HEK293 (cell line): ENCODE data around the gene USP36.

Experiments
- CTCF ChIA-PET: fragments of 350-600 bp; formaldehyde crosslinking; extraction: SDS; loops from one replicate; lab custom pipeline; 2021; ENCODE audit warnings: antibody characterized with exemption; lab: Yijun Ruan, JAX
- POLR2A ChIA-PET: fragments of 300-600 bp; formaldehyde crosslinking; extraction: SDS; loops from one replicate; lab custom pipeline; 2020; ENCODE audit warnings: antibody characterized with exemption, inconsistent platforms; lab: Yijun Ruan, JAX
- H3K27ac ChIP-seq: fragments of 200-500 bp; sonication (Bioruptor generic); 2 replicates; pipeline ENCODE4 v1.5.1; 2014; ENCODE audit warnings: low read depth, low read length, control low read depth, inconsistent platforms; ENCODE audit errors: extremely low read depth
- H3K36me3 ChIP-seq, 2 experiments: fragments of 200-500 bp in 1 of 2; sonication (Bioruptor generic) in 1 of 2; 1 replicate in 1 of 2; 2 replicates in 1 of 2; pipeline ENCODE4 v1.5.1; 2014 to 2017; ENCODE audit warnings: inconsistent platforms in 2 of 2, low read length in 2 of 2; ENCODE audit not compliant: control insufficient read depth in 2 of 2, insufficient read depth in 1 of 2
- H3K4me1 ChIP-seq: fragments of 200-500 bp; sonication (Bioruptor generic); 2 replicates; pipeline ENCODE4 v1.5.1; 2014; ENCODE audit warnings: mild to moderate bottlenecking, low read length, inconsistent platforms; ENCODE audit not compliant: control insufficient read depth, insufficient read depth
- H3K4me3 ChIP-seq: 2 replicates; pipeline ENCODE4 v1.5.1; 2011; ENCODE audit warnings: low read depth, mild to moderate bottlenecking, control low read depth, low read length, moderate library complexity
- H3K9me3 ChIP-seq: fragments of 200-500 bp; sonication (Bioruptor generic); 2 replicates; pipeline ENCODE4 v1.5.1; 2014; ENCODE audit warnings: low read depth, low read length, inconsistent platforms; ENCODE audit not compliant: control insufficient read depth, insufficient read depth
- KLF1 ChIP-seq: fragments of 450-650 bp; formaldehyde crosslinking; IDR thresholded peaks from 2 replicates; pipeline ENCODE4 v1.5.1; 2016; ENCODE audit warnings: missing biosample characterization, missing genetic modification characterization
- KLF16 ChIP-seq: fragments of 450-650 bp; formaldehyde crosslinking; IDR thresholded peaks from 2 replicates; pipeline ENCODE4 v1.5.1; 2017; ENCODE audit warnings: missing biosample characterization, missing genetic modification characterization
- PRDM1 ChIP-seq: fragments of 450-650 bp; formaldehyde crosslinking; IDR thresholded peaks from 2 replicates; pipeline ENCODE4; 2016; ENCODE audit warnings: missing biosample characterization, missing genetic modification characterization
- SCRT1 ChIP-seq: fragments of 450-650 bp; formaldehyde crosslinking; IDR thresholded peaks from 2 replicates; pipeline ENCODE4 v1.5.1; 2016; ENCODE audit warnings: missing biosample characterization, missing genetic modification characterization, borderline replicate concordance
- SCRT2 ChIP-seq: fragments of 450-650 bp; formaldehyde crosslinking; IDR thresholded peaks from 2 replicates; pipeline ENCODE4 v1.5.1; 2016; ENCODE audit warnings: missing biosample characterization, missing genetic modification characterization
- ZBTB17 ChIP-seq: fragments of 450-650 bp; formaldehyde crosslinking; IDR thresholded peaks from 2 replicates; pipeline ENCODE4 v1.5.1; 2016; ENCODE audit warnings: missing biosample characterization, missing genetic modification characterization
- ZFHX2 ChIP-seq: fragments of 450-650 bp; formaldehyde crosslinking; conservative IDR thresholded peaks from 2 replicates; pipeline ENCODE4 v1.5.1; 2016; ENCODE audit warnings: missing biosample characterization, missing genetic modification characterization
- ZFP37 ChIP-seq: fragments of 450-650 bp; formaldehyde crosslinking; IDR thresholded peaks from 2 replicates; pipeline ENCODE4 v1.5.1; 2016; ENCODE audit warnings: missing biosample characterization, missing genetic modification characterization
- ZNF473 ChIP-seq: fragments of 450-650 bp; formaldehyde crosslinking; IDR thresholded peaks from 2 replicates; pipeline ENCODE4 v1.5.1; 2017; ENCODE audit warnings: missing biosample characterization, missing genetic modification characterization
- ZNF501 ChIP-seq: fragments of 450-650 bp; formaldehyde crosslinking; IDR thresholded peaks from 2 replicates; pipeline ENCODE4 v1.5.1; 2016; ENCODE audit warnings: missing biosample characterization, missing genetic modification characterization
- ZNF600 ChIP-seq: fragments of 450-650 bp; formaldehyde crosslinking; IDR thresholded peaks from 2 replicates; pipeline ENCODE4 v1.5.1; 2016; ENCODE audit warnings: missing biosample characterization, missing genetic modification characterization
- TF ChIP-seq, protein P1 (sequence below): fragments of 450-650 bp; formaldehyde crosslinking; IDR thresholded peaks from 2 replicates; pipeline ENCODE4 v1.5.1; 2016; ENCODE audit warnings: missing biosample characterization, missing genetic modification characterization
- TF ChIP-seq, protein P2 (sequence below): fragments of 450-650 bp; formaldehyde crosslinking; IDR thresholded peaks from 2 replicates; pipeline ENCODE4 v1.5.1; 2017; ENCODE audit warnings: missing biosample characterization, missing genetic modification characterization
- TF ChIP-seq, protein P3 (sequence below): fragments of 450-650 bp; formaldehyde crosslinking; IDR thresholded peaks from 2 replicates; pipeline ENCODE4 v1.5.1; 2016; ENCODE audit warnings: missing biosample characterization, missing genetic modification characterization
- TF ChIP-seq, protein P4 (sequence below): fragments of 450-650 bp; IDR thresholded peaks from 2 replicates; pipeline ENCODE4 v1.5.1; 2018; ENCODE audit warnings: missing biosample characterization, mild to moderate bottlenecking, missing genetic modification characterization

USP36 gene

DNA sequence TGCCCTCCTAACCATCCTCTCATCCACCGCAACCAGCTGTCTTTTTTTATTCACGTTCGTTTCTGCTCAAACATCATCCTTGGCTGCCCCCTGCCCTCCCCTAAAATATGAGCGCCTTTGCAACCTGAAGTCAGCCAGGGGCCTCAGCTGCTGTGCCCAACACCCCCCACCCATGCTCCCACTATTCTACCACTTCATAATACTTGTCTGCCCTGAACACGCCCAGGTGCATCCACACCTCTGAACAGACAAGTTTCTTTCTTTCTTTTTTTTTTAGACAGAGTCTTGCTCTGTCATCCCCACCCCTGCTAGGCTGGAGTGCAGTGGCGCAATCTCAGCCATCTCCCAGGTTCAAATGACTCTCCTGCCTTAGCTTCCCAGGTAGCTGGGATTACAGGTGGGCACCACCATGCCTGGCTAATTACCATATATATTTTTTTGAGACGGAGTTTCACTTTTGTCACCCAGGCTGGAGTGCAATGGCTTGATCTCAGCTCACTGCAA lies 35.5 kb upstream of the USP36 start:
- peaks cover 0 to 7% of the 10 kb centered on the region in 2 experiments; a peak in 2 of 3 replicates for H3K36me3 ChIP-seq
- TF ChIP-seq, protein P1, sequence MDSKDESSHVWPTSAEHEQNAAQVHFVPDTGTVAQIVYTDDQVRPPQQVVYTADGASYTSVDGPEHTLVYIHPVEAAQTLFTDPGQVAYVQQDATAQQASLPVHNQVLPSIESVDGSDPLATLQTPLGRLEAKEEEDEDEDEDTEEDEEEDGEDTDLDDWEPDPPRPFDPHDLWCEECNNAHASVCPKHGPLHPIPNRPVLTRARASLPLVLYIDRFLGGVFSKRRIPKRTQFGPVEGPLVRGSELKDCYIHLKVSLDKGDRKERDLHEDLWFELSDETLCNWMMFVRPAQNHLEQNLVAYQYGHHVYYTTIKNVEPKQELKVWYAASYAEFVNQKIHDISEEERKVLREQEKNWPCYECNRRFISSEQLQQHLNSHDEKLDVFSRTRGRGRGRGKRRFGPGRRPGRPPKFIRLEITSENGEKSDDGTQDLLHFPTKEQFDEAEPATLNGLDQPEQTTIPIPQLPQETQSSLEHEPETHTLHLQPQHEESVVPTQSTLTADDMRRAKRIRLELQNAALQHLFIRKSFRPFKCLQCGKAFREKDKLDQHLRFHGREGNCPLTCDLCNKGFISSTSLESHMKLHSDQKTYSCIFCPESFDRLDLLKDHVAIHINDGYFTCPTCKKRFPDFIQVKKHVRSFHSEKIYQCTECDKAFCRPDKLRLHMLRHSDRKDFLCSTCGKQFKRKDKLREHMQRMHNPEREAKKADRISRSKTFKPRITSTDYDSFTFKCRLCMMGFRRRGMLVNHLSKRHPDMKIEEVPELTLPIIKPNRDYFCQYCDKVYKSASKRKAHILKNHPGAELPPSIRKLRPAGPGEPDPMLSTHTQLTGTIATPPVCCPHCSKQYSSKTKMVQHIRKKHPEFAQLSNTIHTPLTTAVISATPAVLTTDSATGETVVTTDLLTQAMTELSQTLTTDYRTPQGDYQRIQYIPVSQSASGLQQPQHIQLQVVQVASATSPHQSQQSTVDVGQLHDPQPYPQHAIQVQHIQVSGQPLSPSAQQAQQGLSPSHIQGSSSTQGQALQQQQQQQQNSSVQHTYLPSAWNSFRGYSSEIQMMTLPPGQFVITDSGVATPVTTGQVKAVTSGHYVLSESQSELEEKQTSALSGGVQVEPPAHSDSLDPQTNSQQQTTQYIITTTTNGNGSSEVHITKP (tag by site-specific recombination) = peak; percentile 79
- TF ChIP-seq SCRT2 (tag by site-specific recombination) = 0 out of 2 replicates have a peak, but pooled peaks have one; percentile 21
- TF ChIP-seq, protein P2, sequence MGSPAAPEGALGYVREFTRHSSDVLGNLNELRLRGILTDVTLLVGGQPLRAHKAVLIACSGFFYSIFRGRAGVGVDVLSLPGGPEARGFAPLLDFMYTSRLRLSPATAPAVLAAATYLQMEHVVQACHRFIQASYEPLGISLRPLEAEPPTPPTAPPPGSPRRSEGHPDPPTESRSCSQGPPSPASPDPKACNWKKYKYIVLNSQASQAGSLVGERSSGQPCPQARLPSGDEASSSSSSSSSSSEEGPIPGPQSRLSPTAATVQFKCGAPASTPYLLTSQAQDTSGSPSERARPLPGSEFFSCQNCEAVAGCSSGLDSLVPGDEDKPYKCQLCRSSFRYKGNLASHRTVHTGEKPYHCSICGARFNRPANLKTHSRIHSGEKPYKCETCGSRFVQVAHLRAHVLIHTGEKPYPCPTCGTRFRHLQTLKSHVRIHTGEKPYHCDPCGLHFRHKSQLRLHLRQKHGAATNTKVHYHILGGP (tag by site-specific recombination) = no peak
- H3K4me1 ChIP-seq = peaks cover 14% of the 10 kb centered on the region
- ChIA-PET CTCF (interaction anchor here (0.6 to 4.7 kb wide), 6 partner anchors 10 to 516 kb away, joined by 3 to 41 read pairs (median 3); no protein-coding TSS in a partner anchor), POLR2A (interaction anchor here (0.6 kb wide), 1 partner anchor 22 kb away, joined by 3 read pairs; no protein-coding TSS in a partner anchor)
- no peaks in the 10 kb centered on the region for H3K9me3 ChIP-seq
- H3K4me3 ChIP-seq = no peak overlapping the region
- H3K27ac ChIP-seq = no peak overlapping the region

DNA sequence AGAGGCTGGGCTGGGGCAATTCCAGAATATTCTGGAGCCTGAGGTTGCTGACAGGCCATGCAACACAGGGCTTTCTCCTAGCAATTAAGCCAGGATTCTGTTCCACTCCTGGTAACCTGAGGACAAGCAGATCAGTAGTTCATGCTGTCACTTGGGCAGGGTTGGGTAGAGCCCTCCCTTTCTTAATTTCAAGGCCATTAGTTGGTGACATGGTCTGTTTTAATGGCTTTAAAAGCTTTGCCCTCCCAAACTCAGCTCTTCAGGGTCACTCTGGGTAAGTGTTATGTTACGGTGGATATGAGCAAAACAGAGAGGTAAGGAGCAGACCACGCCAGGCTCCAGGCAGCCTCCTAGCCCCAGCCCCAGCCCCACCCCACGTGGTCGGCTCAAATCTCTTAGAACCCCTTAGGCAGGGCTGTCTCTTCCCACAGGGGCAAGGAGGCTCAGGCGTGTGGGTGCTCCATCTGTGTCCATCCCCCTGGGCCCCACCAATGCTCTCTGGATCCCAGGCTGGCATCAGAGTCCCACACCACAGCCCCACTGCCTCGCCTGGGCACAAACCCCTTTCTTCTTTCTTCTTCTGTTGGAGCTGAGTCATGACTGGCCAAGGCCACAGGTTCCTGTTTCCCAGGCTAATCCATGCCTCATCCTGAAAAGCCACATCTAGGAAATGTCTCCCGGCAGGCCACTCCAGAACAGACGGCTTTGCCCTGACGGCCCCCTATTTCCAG lies 34.9 kb upstream of the USP36 start:
- Histone ChIP-seq H3K36me3 (peaks cover 0 to 12% of the 10 kb centered on the region in 2 experiments; a peak in 2 of 3 replicates), H3K27ac (no peak overlapping the region), H3K4me3 (no peak overlapping the region), H3K4me1 (peaks cover 14% of the 10 kb centered on the region), H3K9me3 (no peaks in the 10 kb centered on the region)
- TF ChIP-seq SCRT1 (tag by site-specific recombination) = peak; percentile 76; the same call in 1 of the 2 replicates
- TF ChIP-seq PRDM1 (tag by site-specific recombination) = no peak
- 0 out of 2 replicates have a peak, but pooled peaks have one; percentile 17 for TF ChIP-seq ZFHX2 (tag by site-specific recombination)
- peak; percentile 94 for TF ChIP-seq SCRT2 (tag by site-specific recombination)
- peak; percentile 69 for TF ChIP-seq ZNF600 (tag by site-specific recombination)
- TF ChIP-seq, protein P3, sequence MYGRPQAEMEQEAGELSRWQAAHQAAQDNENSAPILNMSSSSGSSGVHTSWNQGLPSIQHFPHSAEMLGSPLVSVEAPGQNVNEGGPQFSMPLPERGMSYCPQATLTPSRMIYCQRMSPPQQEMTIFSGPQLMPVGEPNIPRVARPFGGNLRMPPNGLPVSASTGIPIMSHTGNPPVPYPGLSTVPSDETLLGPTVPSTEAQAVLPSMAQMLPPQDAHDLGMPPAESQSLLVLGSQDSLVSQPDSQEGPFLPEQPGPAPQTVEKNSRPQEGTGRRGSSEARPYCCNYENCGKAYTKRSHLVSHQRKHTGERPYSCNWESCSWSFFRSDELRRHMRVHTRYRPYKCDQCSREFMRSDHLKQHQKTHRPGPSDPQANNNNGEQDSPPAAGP (tag by site-specific recombination) = 0 out of 2 replicates have a peak, but pooled peaks have one; percentile 31
- peak; percentile 81 for TF ChIP-seq KLF1 (tag by site-specific recombination)
- TF ChIP-seq ZFP37 (tag by site-specific recombination) = no peak
- no peak for TF ChIP-seq ZBTB17
- no peak for TF ChIP-seq ZNF473 (tag by site-specific recombination)
- TF ChIP-seq KLF16 (tag by site-specific recombination) = no peak
- no peak for TF ChIP-seq ZNF501 (tag by site-specific recombination)
- TF ChIP-seq, protein P2 (tag by site-specific recombination) = peak; percentile 62
- TF ChIP-seq, protein P4, sequence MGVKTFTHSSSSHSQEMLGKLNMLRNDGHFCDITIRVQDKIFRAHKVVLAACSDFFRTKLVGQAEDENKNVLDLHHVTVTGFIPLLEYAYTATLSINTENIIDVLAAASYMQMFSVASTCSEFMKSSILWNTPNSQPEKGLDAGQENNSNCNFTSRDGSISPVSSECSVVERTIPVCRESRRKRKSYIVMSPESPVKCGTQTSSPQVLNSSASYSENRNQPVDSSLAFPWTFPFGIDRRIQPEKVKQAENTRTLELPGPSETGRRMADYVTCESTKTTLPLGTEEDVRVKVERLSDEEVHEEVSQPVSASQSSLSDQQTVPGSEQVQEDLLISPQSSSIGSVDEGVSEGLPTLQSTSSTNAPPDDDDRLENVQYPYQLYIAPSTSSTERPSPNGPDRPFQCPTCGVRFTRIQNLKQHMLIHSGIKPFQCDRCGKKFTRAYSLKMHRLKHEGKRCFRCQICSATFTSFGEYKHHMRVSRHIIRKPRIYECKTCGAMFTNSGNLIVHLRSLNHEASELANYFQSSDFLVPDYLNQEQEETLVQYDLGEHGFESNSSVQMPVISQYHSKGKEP (tag by site-specific recombination) = no peak
- ChIA-PET CTCF (interaction anchor here (0.6 to 4.7 kb wide), 5 partner anchors 9 to 517 kb away, joined by 3 to 41 read pairs (median 3); no protein-coding TSS in a partner anchor), POLR2A (no interaction called here)
